ENCODE data around the gene GALNT13.

DNA sequence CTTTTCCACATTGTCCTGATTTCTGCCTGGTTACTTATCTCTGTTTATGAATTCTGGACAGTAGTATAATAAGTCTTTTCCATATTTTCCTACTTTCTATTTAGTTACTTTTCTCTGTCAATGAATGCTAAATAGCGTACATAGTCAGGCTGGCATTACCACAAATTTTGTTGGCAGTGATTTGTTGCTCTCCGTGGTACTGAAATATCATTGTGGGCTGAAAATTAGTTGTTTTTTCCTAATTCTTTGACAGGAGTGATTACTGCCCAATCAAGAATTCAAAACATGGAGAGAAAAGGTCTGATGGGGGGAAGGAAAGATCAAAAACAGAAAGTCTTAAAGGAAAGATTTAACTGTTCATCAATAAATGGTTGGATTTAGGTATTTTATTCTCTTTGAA is 7.7 kb upstream of the GALNT13 start:
- TF ChIP-seq CTCF (IDR thresholded peaks at IDR 0.05) (no peak), POLR2A (IDR thresholded peaks at IDR 0.05) (no peak)
